HG02588 (cell line): Measurements from ENCODE around the gene RP9.

Source experiments
- ATAC-seq: cut with Tn5 transposase; IDR thresholded peaks from one replicate; pipeline ENCODE4 v1.9.1; 2021; ENCODE audit warnings: mild to moderate bottlenecking, moderate library complexity; ENCODE audit not compliant: unreplicated experiment

RP9 gene

DNA sequence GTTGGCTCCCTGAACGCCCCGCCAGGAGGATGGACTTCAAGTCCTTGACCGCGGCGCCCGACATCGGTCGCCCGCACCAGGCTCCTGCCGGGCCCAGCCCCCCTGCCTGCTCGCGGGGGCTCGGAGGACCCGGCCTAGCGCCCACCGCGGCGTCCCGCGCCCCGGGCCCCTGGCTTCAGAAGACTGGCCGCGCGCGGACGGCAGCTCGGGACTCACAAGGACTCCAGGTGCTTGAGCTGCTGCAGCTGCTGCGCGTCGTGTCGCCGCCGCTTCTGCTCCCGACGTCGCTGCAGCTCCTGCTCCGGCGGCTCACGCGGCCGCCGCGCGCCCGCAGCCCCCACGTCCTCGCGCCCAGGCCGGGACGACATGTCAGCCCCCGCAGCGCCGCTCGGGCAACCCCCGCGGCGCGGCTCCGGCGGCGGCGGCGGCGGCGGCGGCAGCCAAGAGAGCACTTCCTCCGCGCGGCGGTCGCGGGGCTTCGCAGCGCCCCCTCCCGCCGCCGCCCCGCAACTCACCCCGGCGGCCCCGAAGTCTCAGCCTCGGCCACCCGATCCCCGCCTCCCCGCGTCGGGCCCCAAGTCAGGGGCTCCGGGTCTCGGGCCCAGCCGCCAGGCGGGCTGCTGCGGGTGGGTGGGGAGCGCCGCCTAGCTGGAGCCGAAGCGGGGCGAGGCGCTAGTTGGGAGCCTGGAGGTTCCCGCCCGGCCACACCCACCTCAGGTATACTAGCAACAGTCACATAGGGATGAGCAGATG lies at the start of gene RP9:
Gene RP9, minus strand, starts transcription at position 400 of the 753 bp plus-strand sequence. Its CDS starts 32 bp downstream, at position 368.
- peak; percentile 87 for ATAC-seq

GRCh38 chr7:33157781-33158180 lies 48.6 kb upstream of the RP9 start:
- ATAC-seq = no peak

DNA sequence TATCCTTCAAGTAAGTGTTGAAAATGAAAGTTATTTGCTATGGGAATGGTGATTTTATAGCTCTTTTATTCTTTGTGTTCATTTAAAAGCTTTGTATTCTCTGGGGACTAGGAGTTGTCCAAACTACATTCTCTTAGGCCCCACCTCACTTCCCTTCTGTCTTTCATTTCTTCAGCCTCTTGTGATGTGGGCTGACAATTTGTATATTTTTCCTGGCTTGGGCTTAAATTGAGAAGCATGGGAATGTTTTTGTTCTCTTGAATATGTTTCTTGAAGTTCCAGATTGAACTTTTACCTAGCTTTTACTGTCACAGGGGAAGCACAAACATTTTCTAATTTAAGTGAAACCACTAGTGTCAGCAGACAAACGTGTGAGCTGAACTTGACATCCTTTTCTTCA lies 48.1 kb upstream of the RP9 start:
- ATAC-seq = no peak

DNA sequence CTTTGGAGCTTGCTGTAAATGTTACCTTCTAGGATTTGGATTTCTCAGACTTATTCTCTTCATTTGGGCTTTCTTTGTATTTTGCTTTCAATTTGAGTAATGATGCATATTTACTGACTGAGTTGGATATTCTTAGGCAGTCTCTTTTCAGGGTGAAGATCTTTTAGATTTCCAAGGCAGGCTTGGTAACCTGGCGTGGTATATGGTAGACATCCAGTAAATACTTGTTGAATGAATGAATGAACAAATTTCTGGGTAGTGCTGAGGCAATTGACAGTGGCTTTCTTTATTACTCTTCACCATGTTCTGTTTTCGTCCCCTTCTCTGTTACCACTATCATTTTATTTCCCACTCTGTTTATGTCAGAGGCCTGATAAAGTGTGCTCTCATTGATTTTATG lies 47.2 kb upstream of the RP9 start:
- ATAC-seq = no peak

DNA sequence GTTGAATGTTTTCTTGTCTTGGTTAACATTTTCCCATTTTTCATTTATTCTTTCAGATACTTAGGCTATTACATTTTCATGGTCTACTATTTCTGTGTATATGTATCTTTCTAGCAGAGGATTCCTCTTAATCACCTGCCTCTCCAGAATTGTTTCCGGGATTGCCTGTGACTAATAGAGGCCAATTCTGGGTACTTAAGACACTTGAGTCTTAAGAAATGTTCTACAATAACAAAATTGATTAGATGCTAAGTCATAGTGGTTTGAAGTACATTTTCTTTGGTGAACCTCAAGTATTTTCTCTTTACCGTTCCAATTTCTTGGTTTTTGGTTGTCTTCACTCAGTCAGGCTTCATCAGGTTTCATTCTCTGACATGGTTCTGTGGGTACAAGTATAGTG lies 46.6 kb upstream of the RP9 start:
- ATAC-seq = no peak

- no peak for ATAC-seq
These were observed 42.9 kb upstream of the RP9 start for GRCh38 chr7:33152087-33152486.

DNA sequence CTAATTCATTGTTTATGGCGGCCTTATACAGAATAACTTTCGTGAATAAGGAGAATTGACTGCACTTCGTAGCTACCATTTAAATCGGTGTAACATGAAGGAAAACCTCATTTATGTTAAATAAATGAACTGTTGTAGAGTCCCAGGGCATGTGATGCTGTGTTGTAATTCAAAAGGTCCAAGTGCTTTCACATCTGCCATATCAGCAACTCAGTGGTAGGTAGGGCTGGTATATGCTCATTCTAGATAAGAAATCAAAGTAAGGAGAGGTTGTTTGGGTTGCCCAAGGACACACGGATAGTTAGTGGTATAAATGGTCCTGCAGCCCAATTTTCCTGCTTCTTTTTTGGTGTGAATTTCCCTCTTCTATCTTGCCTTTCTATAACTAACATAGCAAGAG lies 36.0 kb upstream of the RP9 start:
- no peak for ATAC-seq

DNA sequence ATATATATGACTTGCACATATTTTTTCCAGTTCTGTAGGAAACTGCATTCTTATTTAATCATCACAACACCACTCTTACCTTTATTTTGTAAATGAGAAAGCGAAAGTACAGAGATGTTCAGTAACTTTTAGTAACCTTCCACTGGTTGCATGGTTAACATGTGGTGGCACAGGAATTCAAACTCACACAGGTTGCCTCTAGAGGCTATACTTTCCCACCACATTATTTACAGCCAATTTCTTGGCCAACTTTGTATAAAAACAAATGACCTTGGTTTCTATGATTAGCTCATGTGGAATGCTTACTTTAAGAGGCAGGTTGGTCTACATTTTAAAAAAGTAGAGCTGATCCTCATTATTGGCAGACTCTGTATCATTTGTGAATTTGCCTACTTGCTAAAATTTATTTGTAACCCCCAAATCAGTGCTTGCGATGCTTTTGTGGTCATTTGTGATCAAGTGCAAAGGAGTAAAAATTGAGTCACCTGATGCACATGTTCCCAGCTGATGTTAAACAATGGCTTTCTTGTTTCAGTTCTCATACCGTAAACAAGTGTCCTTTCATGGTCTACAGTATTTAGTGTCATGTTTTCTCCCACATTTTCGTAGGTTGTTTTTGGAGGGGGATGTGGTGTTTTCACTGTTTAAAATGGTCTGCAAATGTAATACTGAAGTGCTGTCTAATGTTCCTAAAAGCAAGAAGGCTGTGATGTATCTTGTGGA lies 35.0 kb upstream of the RP9 start:
- no peak for ATAC-seq

DNA sequence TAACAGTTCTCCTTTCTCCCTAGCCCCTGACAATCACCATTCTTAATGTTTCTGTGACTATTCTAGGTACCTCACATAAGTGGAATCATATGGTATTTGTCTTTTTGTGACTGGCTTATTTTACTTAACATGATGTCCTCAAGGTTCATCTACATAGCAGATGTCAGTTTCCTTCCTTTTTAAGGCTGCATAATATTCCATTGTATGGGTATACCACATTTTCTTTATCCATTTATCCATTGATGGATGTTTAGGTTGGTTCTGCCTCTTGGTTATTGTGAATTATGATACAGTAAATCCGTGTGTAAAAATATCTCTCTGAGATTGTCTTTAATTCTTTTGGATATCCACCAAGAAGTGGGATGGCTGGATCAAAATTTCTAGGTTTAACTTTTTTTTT lies 33.4 kb upstream of the RP9 start:
- ATAC-seq = no peak

GRCh38 chr7:33137103-33137502 lies 27.9 kb upstream of the RP9 start:
- no peak for ATAC-seq

DNA sequence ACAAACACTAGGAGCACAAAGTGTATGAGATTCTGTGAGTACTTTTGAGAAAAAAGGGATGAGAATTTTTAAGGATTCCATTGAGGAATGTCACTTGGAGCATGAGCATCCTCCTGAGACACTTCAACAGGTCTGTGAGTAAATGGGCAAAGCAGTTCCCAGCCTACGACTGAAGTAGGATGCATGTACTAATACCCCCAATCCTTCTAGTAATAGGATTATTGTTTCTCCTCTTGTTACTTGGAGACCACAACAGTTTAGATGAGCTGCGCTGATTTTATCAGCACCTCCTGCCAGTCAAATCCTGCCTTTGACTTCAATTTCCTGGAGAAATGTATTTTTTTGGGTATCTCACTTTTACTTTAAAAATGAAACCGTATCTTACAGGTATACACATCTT lies 21.0 kb upstream of the RP9 start:
- no peak for ATAC-seq

- ATAC-seq = no peak
These were observed 20.6 kb upstream of the RP9 start for GRCh38 chr7:33129806-33130153.

GRCh38 chr7:33128990-33129805 lies 20.0 kb upstream of the RP9 start, which contains the start of gene BBS9:
TSS of gene BBS9 (plus strand) at chr7:33129564. CDS start at chr7:33146253, 16,689 bp downstream.
- ATAC-seq = peak; percentile 100

- ATAC-seq = no peak
These were observed 19.4 kb upstream of the RP9 start for GRCh38 chr7:33128631-33128989.

DNA sequence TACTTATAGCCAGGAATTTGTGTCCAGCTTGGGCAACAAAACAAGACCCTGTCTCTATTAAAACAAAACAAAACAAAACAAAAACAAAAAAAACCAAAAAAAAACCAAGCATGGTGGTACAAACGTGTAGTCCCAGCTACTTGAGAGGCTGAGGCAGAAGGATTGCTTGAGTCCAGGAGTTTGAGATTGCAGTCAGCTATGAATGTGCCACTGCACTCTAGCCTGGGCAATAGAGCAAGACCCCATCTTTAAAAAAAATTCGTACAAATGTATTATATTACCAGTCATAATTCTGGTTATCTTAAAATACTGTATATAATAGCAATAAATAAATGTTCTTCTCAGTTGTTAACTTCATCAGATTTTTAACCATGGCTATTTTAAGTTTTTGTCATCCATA lies 17.9 kb upstream of the RP9 start:
- ATAC-seq = no peak

GRCh38 chr7:33118383-33118782 lies 9.2 kb upstream of the RP9 start:
- no peak for ATAC-seq

DNA sequence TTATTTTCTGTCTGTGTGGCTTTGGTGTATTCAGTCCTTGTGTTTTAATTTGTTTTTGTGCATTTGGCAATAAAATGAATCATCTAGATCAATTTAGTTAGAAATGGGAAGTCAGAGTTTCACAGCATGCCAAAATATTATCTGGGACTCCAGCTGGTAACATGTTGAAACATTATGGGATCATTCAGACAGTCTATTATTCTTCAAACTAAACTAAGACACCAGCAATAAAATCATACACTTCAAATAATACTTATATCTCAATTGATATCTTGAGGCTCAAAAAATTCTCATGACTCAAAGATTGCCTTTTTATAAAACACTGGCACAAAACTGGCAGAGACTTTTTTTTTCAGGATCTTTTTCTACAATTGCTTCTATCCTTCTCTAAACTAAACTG lies 5.8 kb upstream of the RP9 start:
- ATAC-seq = no peak

DNA sequence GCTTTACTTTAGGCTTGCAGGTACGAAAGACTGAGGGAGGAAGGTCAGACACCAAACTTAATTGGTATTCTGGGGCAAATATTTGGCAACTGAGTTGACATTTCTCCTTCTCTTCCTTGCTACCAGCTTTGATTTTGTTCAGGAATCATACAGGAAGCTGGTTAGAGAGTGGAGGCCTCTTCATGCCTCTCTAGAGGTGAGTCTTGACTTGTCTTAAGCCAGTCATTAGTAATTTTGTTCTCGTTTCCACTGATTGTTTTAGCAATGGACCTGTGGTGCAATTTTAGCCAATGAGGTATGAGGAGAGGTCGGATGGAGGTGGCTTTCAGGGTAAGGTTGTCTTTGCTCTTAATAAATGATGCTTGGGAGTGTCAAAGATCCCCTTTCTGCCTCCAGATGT lies 2.4 kb upstream of the RP9 start:
- ATAC-seq = no peak

DNA sequence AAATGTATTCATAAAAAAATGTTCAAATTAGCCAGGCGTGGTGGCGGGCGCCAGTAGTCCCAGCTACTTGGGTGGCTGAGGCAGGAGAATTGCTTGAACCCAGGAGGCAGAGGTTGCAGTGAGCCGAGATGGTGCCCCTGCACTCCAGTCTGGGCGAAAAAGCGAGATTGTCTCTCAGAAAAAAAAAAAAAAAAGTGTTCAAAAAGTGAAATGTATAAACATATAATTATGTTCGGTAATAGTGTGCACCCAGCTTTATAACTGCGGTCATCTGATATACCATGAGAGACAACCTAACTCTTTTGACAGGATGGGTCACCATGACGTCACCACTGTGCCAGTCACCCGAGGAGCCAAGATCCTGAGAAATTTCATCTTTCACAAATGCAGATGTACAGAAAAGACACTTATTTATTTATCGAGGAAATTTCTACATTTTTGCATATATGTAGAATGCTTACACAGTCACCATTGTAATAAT lies 594 bp upstream of the RP9 start:
- ATAC-seq = no peak

- peak; percentile 4 for ATAC-seq
These were observed 625 bp downstream of the RP9 start for GRCh38 chr7:33108554-33109004.
